Measurements from ENCODE around the gene ADAMTS6. TPM values are rescaled to one million over a fixed set of nuclear protein-coding genes. Genes with fewer than 3 reads are reported as not detected.

Gene ADAMTS6
- total RNA-seq, 3 donors from 2014 or later = 0.69 to 3.6 (median 1.4) TPM

DNA sequence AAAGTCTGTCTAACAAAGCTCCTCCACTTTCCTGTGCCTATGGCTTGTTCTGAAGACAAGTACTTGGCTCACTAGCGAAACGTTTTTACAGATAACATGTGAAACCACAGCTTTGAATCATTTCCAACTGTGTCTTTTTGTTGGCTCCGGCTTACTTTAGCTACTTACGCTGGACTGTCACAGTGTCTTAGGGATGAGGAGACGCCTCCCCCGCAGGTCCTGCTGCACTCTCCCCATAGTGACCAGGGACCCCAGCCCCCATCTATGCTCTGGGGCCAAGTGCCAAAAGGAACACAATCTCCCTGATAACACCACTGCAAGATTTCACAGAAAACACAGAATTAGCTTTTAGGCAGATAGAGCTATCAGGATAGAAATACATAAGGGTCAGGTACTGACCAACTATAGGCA is 219.1 kb downstream of the ADAMTS6 start:
- ATAC-seq (no peak), DNase-seq (no peak)
- H3K4me3 ChIP-seq = no peak overlapping the region
- intact Hi-C loops (cut with DNase I, micrococcal nuclease) = no loop called here
- H3K9me3 ChIP-seq = no peaks in the 10 kb centered on the region
- H3K36me3 ChIP-seq (ENCODE audit: low read depth) = no peaks in the 10 kb centered on the region
- TF ChIP-seq, protein P1, sequence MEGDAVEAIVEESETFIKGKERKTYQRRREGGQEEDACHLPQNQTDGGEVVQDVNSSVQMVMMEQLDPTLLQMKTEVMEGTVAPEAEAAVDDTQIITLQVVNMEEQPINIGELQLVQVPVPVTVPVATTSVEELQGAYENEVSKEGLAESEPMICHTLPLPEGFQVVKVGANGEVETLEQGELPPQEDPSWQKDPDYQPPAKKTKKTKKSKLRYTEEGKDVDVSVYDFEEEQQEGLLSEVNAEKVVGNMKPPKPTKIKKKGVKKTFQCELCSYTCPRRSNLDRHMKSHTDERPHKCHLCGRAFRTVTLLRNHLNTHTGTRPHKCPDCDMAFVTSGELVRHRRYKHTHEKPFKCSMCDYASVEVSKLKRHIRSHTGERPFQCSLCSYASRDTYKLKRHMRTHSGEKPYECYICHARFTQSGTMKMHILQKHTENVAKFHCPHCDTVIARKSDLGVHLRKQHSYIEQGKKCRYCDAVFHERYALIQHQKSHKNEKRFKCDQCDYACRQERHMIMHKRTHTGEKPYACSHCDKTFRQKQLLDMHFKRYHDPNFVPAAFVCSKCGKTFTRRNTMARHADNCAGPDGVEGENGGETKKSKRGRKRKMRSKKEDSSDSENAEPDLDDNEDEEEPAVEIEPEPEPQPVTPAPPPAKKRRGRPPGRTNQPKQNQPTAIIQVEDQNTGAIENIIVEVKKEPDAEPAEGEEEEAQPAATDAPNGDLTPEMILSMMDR (IDR thresholded peaks at IDR 0.05) = no peak
- no peaks in the 10 kb centered on the region for H3K4me1 ChIP-seq (ENCODE audit: low read depth)

DNA sequence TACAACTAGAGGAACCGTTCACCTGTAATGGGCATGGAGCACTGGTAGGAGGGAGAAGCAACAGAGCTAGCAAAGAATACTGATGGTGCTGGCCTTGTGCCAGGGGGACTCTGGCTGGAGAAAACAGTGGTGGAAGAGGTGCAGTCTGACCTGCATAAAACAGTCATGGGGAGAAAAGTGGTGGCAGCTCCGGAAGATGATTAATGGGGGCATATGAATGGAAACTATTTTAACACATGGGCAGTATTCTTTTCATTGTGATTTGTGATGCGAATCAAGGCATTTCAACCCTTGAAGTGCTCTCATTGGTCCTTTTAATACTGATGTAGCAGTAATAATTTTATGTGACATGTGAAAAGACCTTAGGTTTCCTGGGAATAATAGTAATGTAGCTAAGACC is 219.6 kb downstream of the ADAMTS6 start:
- Histone ChIP-seq H3K4me3 (no peak overlapping the region), H3K36me3 (ENCODE audit: low read depth) (no peaks in the 10 kb centered on the region), H3K9me3 (no peaks in the 10 kb centered on the region), H3K4me1 (ENCODE audit: low read depth) (no peaks in the 10 kb centered on the region)
- no peak for DNase-seq
- ATAC-seq = no peak
- TF ChIP-seq, protein P1 (IDR thresholded peaks at IDR 0.05) = no peak
- intact Hi-C loops (cut with DNase I, micrococcal nuclease) = no loop called here

DNA sequence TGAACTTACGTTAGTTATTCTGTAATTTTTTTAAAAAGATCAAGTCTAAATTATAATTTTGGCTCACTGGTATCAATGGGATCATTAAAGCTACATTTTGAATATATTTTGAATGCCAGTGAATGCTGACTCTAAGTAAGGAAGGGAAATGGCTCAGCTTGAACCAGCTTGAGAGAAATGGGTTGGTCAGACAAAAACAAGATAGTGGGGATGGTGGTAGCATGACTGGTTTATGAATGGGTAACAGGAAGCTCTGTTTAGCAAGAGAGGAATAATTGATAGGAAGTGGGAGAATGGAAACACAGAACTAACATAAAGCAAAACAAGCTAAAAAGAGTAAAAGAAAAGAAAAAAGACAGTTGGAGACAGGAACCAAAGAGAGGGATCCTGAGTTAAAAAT is 220.2 kb downstream of the ADAMTS6 start:
- Histone ChIP-seq H3K36me3 (ENCODE audit: low read depth) (no peaks in the 10 kb centered on the region), H3K9me3 (no peaks in the 10 kb centered on the region), H3K4me1 (ENCODE audit: low read depth) (no peaks in the 10 kb centered on the region), H3K4me3 (no peak overlapping the region)
- ATAC-seq = no peak
- intact Hi-C loops (cut with DNase I, micrococcal nuclease) = no loop called here
- TF ChIP-seq, protein P1 (IDR thresholded peaks at IDR 0.05) = no peak
- DNase-seq = no peak

DNA sequence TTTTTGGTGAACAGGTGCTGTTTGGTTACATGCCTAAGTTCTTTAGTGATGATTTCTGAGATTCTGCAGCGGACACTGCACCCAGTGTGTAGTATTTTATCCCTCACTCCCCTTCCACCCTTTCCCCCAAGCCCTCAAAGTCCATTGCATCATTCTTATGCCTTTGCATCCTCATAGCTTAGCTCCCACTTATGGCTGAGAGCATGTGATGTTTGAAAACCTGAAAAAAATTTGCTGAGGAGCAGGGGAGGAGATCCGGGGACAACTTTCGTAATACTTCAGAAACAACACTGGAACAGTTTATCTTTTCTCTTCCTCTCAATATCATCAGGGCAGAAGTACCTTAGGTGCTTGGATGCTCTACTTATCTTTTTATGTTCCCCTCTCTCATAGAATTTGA is 226.4 kb downstream of the ADAMTS6 start:
- H3K36me3 ChIP-seq (ENCODE audit: low read depth) = no peaks in the 10 kb centered on the region

DNA sequence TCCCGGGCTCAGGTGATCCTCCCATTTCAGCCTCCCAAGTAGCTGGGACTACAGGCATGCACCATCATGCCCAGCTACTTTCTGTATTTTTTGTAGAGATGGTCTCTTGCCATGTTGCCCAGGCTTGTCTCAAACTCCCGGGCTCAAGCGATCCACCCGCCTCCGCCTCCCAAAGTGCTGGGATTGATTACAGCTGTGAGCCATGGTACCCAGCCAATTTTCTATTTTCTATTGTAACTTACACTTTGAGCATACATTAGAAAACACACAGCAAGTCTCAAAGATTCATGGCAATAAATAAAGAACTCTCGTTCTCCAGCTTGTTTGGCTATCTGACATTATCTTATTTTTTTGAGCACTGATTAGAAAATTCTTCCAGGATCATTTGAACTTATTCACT is 228.7 kb downstream of the ADAMTS6 start:
- ATAC-seq (no peak), DNase-seq (no peak)
- H3K4me1 ChIP-seq (ENCODE audit: low read depth) = no peaks in the 10 kb centered on the region
- H3K36me3 ChIP-seq (ENCODE audit: low read depth) = no peaks in the 10 kb centered on the region
- intact Hi-C loops (cut with DNase I, micrococcal nuclease) = no loop called here
- H3K4me3 ChIP-seq = no peak overlapping the region
- TF ChIP-seq, protein P1 (IDR thresholded peaks at IDR 0.05) = no peak
- H3K9me3 ChIP-seq = no peaks in the 10 kb centered on the region

More for the DNA sequence above, 226.4 kb downstream of the ADAMTS6 start:
- DNase-seq (no peak), ATAC-seq (no peak)
- H3K9me3 ChIP-seq = no peaks in the 10 kb centered on the region
- intact Hi-C loops (cut with DNase I, micrococcal nuclease) = no loop called here
- no peak overlapping the region for H3K4me3 ChIP-seq
- TF ChIP-seq, protein P1 (IDR thresholded peaks at IDR 0.05) = no peak
- no peaks in the 10 kb centered on the region for H3K4me1 ChIP-seq (ENCODE audit: low read depth)

DNA sequence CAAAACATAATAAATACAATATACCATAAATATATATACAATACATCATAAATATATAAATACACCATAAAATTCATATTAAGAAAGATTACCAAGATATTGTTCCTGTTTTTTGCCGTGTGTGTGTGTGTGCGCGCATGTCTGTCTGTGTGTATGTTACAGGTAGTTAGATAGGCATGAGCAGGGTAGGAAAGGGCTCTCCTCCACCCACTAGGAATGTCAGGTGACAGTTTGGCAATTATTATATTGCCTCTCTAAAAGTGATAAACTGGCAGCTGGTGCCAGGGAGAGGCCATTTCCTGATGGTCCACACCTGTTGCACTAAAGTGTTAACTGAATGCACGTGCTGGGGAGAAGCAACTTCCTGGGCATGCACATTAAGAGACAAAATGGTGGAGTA is 232.8 kb downstream of the ADAMTS6 start:
- DNase-seq (peak in 1 of 3 donors; percentile 30), ATAC-seq (peak; percentile 75)
- Histone ChIP-seq H3K9me3 (no peaks in the 10 kb centered on the region), H3K36me3 (ENCODE audit: low read depth) (no peaks in the 10 kb centered on the region), H3K4me3 (no peak overlapping the region), H3K4me1 (ENCODE audit: low read depth) (no peaks in the 10 kb centered on the region)
- intact Hi-C loops (cut with DNase I, micrococcal nuclease) = no loop called here
- TF ChIP-seq, protein P1 (IDR thresholded peaks at IDR 0.05) = no peak

All from mucosa of descending colon (tissue), 3 donors.